Measurements from ENCODE around the gene RTP1. TPM values are rescaled to one million over a fixed set of nuclear protein-coding genes. Genes with fewer than 3 reads are reported as not detected.
"Not testable (repeated sequence)": the region's sequence is repeated elsewhere in the genome, so short reads cannot be mapped to it uniquely, and the experiment has no call there.

The RTP1 gene
- total RNA-seq, 1 experiment from 2014 or later: not detected

DNA sequence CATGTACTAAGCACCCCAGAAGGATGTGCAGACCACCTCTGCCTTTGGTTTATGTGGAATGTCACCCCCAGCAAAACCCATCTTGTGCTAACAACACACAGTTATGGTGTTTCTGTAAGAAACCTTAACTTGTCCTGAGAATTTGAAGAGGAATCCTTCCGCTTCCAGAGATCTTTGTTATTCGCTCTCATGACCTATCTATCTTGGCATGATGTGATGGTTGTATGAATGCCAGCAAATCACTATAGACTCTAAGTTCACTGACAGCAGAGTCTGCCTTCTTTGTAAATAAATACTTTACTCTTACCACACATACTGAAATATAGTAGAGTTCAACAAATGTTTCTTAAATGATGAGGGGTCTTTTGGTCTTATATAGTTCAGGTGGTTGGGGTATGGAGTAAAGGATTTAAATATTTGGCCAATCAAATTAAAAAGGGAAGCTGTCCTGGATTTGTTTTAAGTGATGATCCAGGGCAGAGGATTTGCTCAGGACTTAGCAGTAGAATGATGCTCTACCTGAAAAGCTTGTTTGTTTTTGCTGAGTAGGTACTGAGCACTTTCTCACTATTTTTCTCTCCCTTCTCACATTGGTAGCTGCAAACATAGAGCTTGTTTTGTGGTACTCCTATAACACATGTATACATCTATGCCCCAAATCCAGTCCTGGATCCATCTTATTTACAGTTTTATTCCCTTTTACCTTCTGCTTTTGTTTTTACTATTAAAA is 27.9 kb upstream of the RTP1 start:
- Histone ChIP-seq H3K4me3 (no peak overlapping the region), H3K4me1 (replicated peaks; ENCODE audit: insufficient read depth) (peaks cover 57% of the 10 kb centered on the region), H2AFZ (no peak overlapping the region), H3K27ac (peak overlapping the region; percentile 20; the same call in 1 of the 2 replicates), H3K36me3 (ENCODE audit: low read depth) (no peaks in the 10 kb centered on the region), H3K9me2 (ENCODE audit: insufficient read depth) (no peaks in the 10 kb centered on the region), H3K27me3 (ENCODE audit: insufficient read depth, low read depth) (no peaks in the 10 kb centered on the region), H3K9me3 (ENCODE audit: insufficient read depth, low read depth) (no peaks in the 10 kb centered on the region; the same call in 1 of the 2 replicates), H3K79me2 (ENCODE audit: low read depth) (no peaks in the 10 kb centered on the region), H4K20me1 (ENCODE audit: insufficient read depth) (no peaks in the 10 kb centered on the region), H3K4me2 (peak overlapping the region; percentile 59), H3F3A (ENCODE audit: insufficient read depth, low read depth) (peaks cover 29% of the 10 kb centered on the region; the same call in 1 of the 2 replicates)
- DNase-seq: no peak
- POLR2A ChIA-PET (ENCODE audit: unreplicated experiment): no interaction called here
- intact Hi-C loops (cut with micrococcal nuclease; ENCODE audit: unreplicated experiment): loop anchor here (5.0 to 10.0 kb wide), 2 partner anchors 123 to 235 kb away; partner anchors contain the start of genes MASP1 and ST6GAL1
- CTCF ChIA-PET: interaction anchor here (0.6 to 1.0 kb wide), 2 partner anchors 17 to 51 kb away, joined by 3 to 6 read pairs; no protein-coding TSS in a partner anchor
- TF ChIP-seq, protein P1, sequence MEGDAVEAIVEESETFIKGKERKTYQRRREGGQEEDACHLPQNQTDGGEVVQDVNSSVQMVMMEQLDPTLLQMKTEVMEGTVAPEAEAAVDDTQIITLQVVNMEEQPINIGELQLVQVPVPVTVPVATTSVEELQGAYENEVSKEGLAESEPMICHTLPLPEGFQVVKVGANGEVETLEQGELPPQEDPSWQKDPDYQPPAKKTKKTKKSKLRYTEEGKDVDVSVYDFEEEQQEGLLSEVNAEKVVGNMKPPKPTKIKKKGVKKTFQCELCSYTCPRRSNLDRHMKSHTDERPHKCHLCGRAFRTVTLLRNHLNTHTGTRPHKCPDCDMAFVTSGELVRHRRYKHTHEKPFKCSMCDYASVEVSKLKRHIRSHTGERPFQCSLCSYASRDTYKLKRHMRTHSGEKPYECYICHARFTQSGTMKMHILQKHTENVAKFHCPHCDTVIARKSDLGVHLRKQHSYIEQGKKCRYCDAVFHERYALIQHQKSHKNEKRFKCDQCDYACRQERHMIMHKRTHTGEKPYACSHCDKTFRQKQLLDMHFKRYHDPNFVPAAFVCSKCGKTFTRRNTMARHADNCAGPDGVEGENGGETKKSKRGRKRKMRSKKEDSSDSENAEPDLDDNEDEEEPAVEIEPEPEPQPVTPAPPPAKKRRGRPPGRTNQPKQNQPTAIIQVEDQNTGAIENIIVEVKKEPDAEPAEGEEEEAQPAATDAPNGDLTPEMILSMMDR (conservative IDR thresholded peaks at IDR 0.05): no peak
- no peak for TF ChIP-seq EZH2 (IDR thresholded peaks at IDR 0.05; ENCODE audit: low read depth)
- no TSS peak for BruUV-seq (replicated peaks)

DNA sequence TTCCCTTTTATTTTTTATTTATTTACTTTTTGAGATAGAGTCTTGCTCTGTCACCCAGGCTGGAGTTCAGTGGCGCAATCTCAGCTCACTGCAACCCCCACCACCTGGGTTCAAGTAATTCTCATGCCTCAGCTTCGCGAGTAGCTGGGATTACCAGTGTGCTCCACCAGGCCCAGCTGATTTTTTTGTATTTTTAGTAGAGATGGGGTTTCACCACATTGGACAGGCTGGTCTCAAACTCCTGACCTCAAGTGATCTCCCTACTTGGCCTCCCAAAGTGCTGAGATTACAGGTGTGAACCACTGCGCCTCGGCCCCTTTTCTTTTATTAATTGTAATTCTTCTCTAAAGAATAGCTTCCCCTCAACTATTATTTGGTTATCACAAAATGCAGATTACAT is 26.4 kb upstream of the RTP1 start:
- H3K27ac ChIP-seq; H3K79me2 ChIP-seq (ENCODE audit: low read depth); H3K4me2 ChIP-seq; H3K9me2 ChIP-seq (ENCODE audit: insufficient read depth); H3K27me3 ChIP-seq (ENCODE audit: insufficient read depth, low read depth); H3K4me3 ChIP-seq; POLR2A ChIA-PET (ENCODE audit: unreplicated experiment); BruUV-seq (replicated peaks); H4K20me1 ChIP-seq (ENCODE audit: insufficient read depth); DNase-seq; H2AFZ ChIP-seq; H3K9me3 ChIP-seq (ENCODE audit: insufficient read depth, low read depth); H3K36me3 ChIP-seq (ENCODE audit: low read depth): not testable (repeated sequence)
- CTCF ChIA-PET: interaction anchor here (0.7 kb wide), 1 partner anchor 38 kb away, joined by 9 read pairs; no protein-coding TSS in a partner anchor
- Histone ChIP-seq H3F3A (ENCODE audit: insufficient read depth, low read depth) (peaks cover 24% of the 10 kb centered on the region; the same call in 1 of the 2 replicates), H3K4me1 (replicated peaks; ENCODE audit: insufficient read depth) (peaks cover 53% of the 10 kb centered on the region)
- intact Hi-C loops (cut with micrococcal nuclease; ENCODE audit: unreplicated experiment): loop anchor here (1.0 kb wide), 1 partner anchor 15 kb away; no protein-coding TSS in a partner anchor

DNA sequence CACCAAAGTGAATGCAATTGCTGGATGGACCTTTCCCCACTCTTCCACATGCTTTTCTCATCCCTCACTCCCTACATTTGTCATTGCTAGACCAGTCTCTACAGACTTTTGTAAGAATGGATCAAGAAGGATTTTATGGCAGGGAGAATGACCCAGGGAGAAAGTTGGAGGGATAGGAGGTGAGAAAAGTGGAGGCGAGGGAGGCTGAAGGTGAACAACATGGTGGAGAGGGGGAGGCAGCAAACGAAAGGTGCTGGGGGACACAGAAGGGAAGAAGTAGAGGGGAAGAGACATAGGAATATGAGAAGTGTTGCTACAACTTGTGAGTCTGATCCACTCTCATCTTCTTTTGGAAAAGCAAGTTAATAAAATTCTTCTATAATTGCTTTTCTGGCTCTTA is 24.4 kb upstream of the RTP1 start:
- DNase-seq: no peak
- Histone ChIP-seq H2AFZ (no peak overlapping the region), H4K20me1 (ENCODE audit: insufficient read depth) (no peaks in the 10 kb centered on the region), H3K4me3 (no peak overlapping the region), H3K27ac (no peak overlapping the region), H3K4me2 (no peak overlapping the region), H3K79me2 (ENCODE audit: low read depth) (no peaks in the 10 kb centered on the region), H3K9me3 (ENCODE audit: insufficient read depth, low read depth) (no peaks in the 10 kb centered on the region), H3K4me1 (replicated peaks; ENCODE audit: insufficient read depth) (peaks cover 48% of the 10 kb centered on the region), H3K27me3 (ENCODE audit: insufficient read depth, low read depth) (no peaks in the 10 kb centered on the region), H3K9me2 (ENCODE audit: insufficient read depth) (no peaks in the 10 kb centered on the region), H3F3A (ENCODE audit: insufficient read depth, low read depth) (peaks cover 24% of the 10 kb centered on the region; the same call in 1 of the 2 replicates), H3K36me3 (ENCODE audit: low read depth) (no peaks in the 10 kb centered on the region)
- intact Hi-C loops (cut with micrococcal nuclease; ENCODE audit: unreplicated experiment): no loop called here
- ChIA-PET POLR2A (ENCODE audit: unreplicated experiment) (no interaction called here), CTCF (interaction anchor here (0.6 to 1.7 kb wide), 3 partner anchors 8 to 14 kb away, joined by 4 to 14 read pairs (median 6); no protein-coding TSS in a partner anchor)
- no TSS peak for BruUV-seq (replicated peaks)
- no peak for TF ChIP-seq EZH2 (IDR thresholded peaks at IDR 0.05; ENCODE audit: low read depth)
- TF ChIP-seq, protein P1 (conservative IDR thresholded peaks at IDR 0.05): no peak
